A549 treated with RU486 at 1 μM for 4 hours (cell line): Measurements from ENCODE around the gene ERCC5. TPM values are rescaled to one million over a fixed set of nuclear protein-coding genes. Genes with fewer than 3 reads are reported as not detected.

Source experiments
- total RNA-seq: library from RNA; stranded (reverse); fragments of 200-300 nt; extraction: Qiagen RNA extraction; gene quantifications from 5 replicates; pipeline ENCODE4 v1.2.3, GENCODE V29; 2022; ENCODE audit warnings: low read depth

Gene ERCC5
- 15.2 to 19.0 TPM (median 17.3 TPM) in 5 replicates for total RNA-seq

DNA sequence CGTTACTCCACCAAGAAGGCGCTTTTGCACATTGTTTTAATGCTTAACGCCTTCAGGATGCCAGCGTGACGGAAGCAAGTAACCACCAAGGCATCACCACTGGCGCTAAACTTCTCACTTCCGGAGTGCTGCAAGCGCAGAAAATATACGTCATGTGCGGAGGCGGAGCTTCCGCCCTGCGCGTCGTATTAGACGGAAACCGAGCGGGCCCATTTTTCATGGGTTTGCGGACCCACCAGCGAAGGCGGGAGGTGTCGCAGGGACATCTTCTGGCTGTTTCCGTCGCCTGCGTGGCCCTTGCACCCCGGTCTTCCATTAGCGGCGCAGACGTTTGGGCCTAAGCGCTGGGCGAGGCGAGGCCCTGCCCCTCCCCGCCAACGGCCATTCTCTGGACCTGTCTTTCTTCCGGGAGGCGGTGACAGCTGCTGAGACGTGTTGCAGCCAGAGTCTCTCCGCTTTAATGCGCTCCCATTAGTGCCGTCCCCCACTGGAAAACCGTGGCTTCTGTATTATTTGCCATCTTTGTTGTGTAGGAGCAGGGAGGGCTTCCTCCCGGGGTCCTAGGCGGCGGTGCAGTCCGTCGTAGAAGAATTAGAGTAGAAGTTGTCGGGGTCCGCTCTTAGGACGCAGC, at the start of gene ERCC5:
ERCC5 (plus strand) TSS at position 403 of the 631 bp plus-strand sequence. CDS start 235 bp downstream, outside the sequence.

DNA sequence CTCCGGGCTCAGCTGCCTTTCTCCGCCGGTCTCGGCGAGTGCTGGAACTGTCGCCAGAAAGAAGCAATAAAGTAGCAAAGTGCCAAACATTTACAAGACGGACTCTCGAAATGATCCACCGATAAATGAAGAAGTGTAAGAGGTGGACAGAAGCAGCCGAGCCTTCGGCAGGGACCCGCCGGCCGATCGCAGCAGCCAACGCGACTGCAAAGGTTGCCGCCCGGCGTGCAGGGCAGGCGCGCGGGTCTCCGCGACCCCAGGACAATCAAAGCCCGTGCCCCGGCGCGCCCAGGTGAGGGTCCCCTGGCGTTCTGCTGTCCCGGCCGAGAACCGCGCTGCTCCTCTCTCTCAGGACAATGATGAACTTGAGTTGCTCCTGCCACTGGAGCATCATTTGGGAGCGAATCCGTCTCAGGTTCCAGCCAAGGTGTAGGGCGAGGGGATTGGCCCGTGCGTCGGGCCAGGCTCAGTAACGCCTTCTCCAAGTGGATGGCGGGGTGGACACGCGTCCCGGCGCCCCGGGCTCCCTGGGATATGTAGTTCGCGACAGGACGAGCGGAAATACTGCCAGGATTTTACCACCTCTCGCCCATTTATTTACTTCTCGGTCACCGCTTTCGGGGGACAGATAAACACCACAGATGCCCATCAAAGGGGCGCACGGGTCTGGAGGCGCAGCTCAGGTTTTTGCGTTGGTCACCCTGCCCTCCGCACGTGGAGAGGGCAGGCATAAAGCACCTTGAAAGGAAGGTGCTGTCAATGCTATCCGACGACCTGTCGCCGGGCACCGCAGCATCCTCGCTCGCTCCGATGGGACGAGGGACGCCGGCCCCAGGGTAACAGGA, 47.0 kb upstream of the ERCC5 start, which contains the start of the genes BIVM and POGLUT2:
BIVM (plus strand) TSS at position 539 of the 845 bp plus-strand sequence. CDS start 8,149 bp downstream, outside the sequence.
POGLUT2 (minus strand) TSS at position 396 of the 845 bp plus-strand sequence; CDS start at position 90, 306 bp downstream.

Other genes with a start within 250 kb of the ERCC5 start
- 10.6 to 19.1 TPM (median 18.0 TPM) in 5 replicates for gene TPP2, start 249.0 kb upstream of the ERCC5 start, total RNA-seq
- gene METTL21C, start 151.0 kb upstream of the ERCC5 start, total RNA-seq: not detected in 5 replicates
- 8.6 to 16.4 TPM (median 14.9 TPM) in 5 replicates for gene TEX30, start 72.2 kb upstream of the ERCC5 start, total RNA-seq
- gene POGLUT2, start 47.1 kb upstream of the ERCC5 start, total RNA-seq: 4.7 to 6.7 TPM (median 6.1 TPM) in 5 replicates
- 1.6 to 4.5 TPM (median 2.9 TPM) in 5 replicates for gene BIVM, start 46.9 kb upstream of the ERCC5 start, total RNA-seq
- not detected in 5 replicates for gene SLC10A2, start 220.4 kb downstream of the ERCC5 start, total RNA-seq